A549 (cell line): ENCODE measurements around the gene SPCS3. TPM values are rescaled to one million over a fixed set of nuclear protein-coding genes. Genes with fewer than 3 reads are reported as not detected.
A peak's percentile ranks its signal among the peaks of the same experiment; 100 is the strongest.
"Not testable (repeated sequence)": the region's sequence is repeated elsewhere in the genome, so short reads cannot be mapped to it uniquely, and the experiment has no call there.

Experiments used
- ATAC-seq, 2 experiments: fragments of 200-7000 bp in 1 of 2; fragments of >200 bp in 1 of 2; cut with Nextera tagmentation in 1 of 2; cut with Tn5 transposase in 1 of 2; 3 replicates each; pipeline versions ENCODE4 v1.8.0 to v1.9.1; 2018 to 2020; ENCODE audit warnings: mild to moderate bottlenecking in 1 of 2, moderate library complexity in 1 of 2
- CTCF ChIA-PET: fragments of 300-600 bp; sonication (Branson Sonifier 250); formaldehyde crosslinking; extraction: SDS; loops from one replicate; lab custom pipeline; 2021; ENCODE audit warnings: antibody characterized with exemption, inconsistent platforms; lab: Yijun Ruan, JAX
- POLR2A ChIA-PET: fragments of 350-600 bp; formaldehyde crosslinking; extraction: SDS; loops from one replicate; lab custom pipeline; 2021; ENCODE audit warnings: antibody characterized with exemption, inconsistent platforms; lab: Yijun Ruan, JAX
- DNase-seq, 2 experiments: peaks; one replicate each; pipeline versions ENCODE4 v3.0.0 to v3.0.0-alpha.2; 2011 to 2016; ENCODE audit warnings: low read depth in 1 of 2, low spot score in 1 of 2
- FAIRE-seq: peaks from 2 replicates; lab custom pipeline; 2011; peaks lifted over from hg19 to GRCh38; lab: Jason Lieb, UNC
- H3K27ac ChIP-seq, 2 experiments: fragments of >200 bp; sonication (Bioruptor Twin); formaldehyde crosslinking; 3 replicates each; pipeline ENCODE4 v1.5.1; 2016 to 2017
- H3K4me1 ChIP-seq: fragments of >200 bp; sonication (Bioruptor Twin); formaldehyde crosslinking; 3 replicates; pipeline ENCODE4 v1.6.1; 2016
- H3K4me2 ChIP-seq: fragments of >200 bp; sonication (Bioruptor Twin); formaldehyde crosslinking; 3 replicates; pipeline ENCODE4 v1.6.1; 2016
- H3K4me3 ChIP-seq: fragments of >200 bp; sonication (Bioruptor Twin); formaldehyde crosslinking; 3 replicates; pipeline ENCODE4 v1.5.1; 2016
- H3K9me3 ChIP-seq: fragments of >200 bp; sonication (Bioruptor Twin); formaldehyde crosslinking; 3 replicates; pipeline ENCODE4 v1.6.1; 2016
- BCL3 ChIP-seq: fragments of >200 bp; sonication (Bioruptor Twin); formaldehyde crosslinking; IDR thresholded peaks from 3 replicates; pipeline ENCODE4 v1.6.1; 2016
- BHLHE40 ChIP-seq: IDR thresholded peaks from 2 replicates; pipeline ENCODE4 v1.6.1; 2012; ENCODE audit warnings: low read depth, low read length, inconsistent platforms
- CHD2 ChIP-seq: fragments of 150-350 bp; IDR thresholded peaks from 2 replicates; pipeline ENCODE4 v1.6.1; 2014; ENCODE audit warnings: low read length; ENCODE audit not compliant: partially characterized antibody
- CTCF ChIP-seq: fragments of >200 bp; sonication (Bioruptor Twin); formaldehyde crosslinking; IDR thresholded peaks from 3 replicates; pipeline ENCODE4 v1.5.1; 2016
- ELK1 ChIP-seq: fragments of 150-350 bp; IDR thresholded peaks from 2 replicates; pipeline ENCODE4 v1.6.1; 2014; ENCODE audit warnings: low read depth, mild to moderate bottlenecking, low read length
- GATA3 ChIP-seq: IDR thresholded peaks from 2 replicates; pipeline ENCODE4 v1.6.1; 2012; ENCODE audit warnings: borderline replicate concordance
- HDAC2 ChIP-seq: fragments of 200-600 bp; sonication (generic); IDR thresholded peaks from 2 replicates; pipeline ENCODE4 v1.6.1; 2016
- HMGXB4 ChIP-seq: fragments of 250-450 bp; sonication (Bioruptor Pico); IDR thresholded peaks from 2 replicates; pipeline ENCODE4 v1.5.0; 2021; ENCODE audit warnings: mild to moderate bottlenecking, moderate library complexity, borderline replicate concordance
- HOXB5 ChIP-seq: fragments of 250-450 bp; sonication (Bioruptor Pico); IDR thresholded peaks from 2 replicates; pipeline ENCODE4 v1.5.0; 2020; ENCODE audit warnings: mild to moderate bottlenecking, moderate library complexity
- JUNB ChIP-seq: fragments of >200 bp; sonication (Bioruptor Twin); formaldehyde crosslinking; IDR thresholded peaks from 2 replicates; pipeline ENCODE4 v1.6.1; 2016
- MAFK ChIP-seq: fragments of 450-650 bp; IDR thresholded peaks from 2 replicates; pipeline ENCODE4 v1.6.1; 2014; ENCODE audit not compliant: partially characterized antibody
- MAZ ChIP-seq: fragments of 150-350 bp; IDR thresholded peaks from 2 replicates; pipeline ENCODE4 v1.6.1; 2014; ENCODE audit warnings: antibody characterized with exemption, low read depth, low read length, borderline replicate concordance
- MYC ChIP-seq: IDR thresholded peaks from 2 replicates; pipeline ENCODE4 v1.6.1; 2012; ENCODE audit warnings: mild to moderate bottlenecking, inconsistent platforms, low read length, improper control_type of control experiment, borderline replicate concordance
- NFE2L2 ChIP-seq: fragments of 150-350 bp; conservative IDR thresholded peaks from 2 replicates; pipeline ENCODE4 v1.6.1; 2014; ENCODE audit warnings: low read length
- NR3C1 ChIP-seq: fragments of >200 bp; sonication (Bioruptor Twin); formaldehyde crosslinking; IDR thresholded peaks from 3 replicates; pipeline ENCODE4 v1.6.1; 2017
- PHF8 ChIP-seq: fragments of 200-600 bp; sonication (generic); IDR thresholded peaks from 2 replicates; pipeline ENCODE4 v1.6.1; 2016; ENCODE audit warnings: low read depth, mild to moderate bottlenecking, antibody characterized with exemption, moderate library complexity, borderline replicate concordance
- POLR2AphosphoS2 ChIP-seq: conservative IDR thresholded peaks from 2 replicates; pipeline ENCODE4 v1.6.1; 2012; ENCODE audit warnings: low read length, improper control_type of control experiment, inconsistent platforms
- RNF2 ChIP-seq: fragments of 200-600 bp; sonication (generic); IDR thresholded peaks from 2 replicates; pipeline ENCODE4 v1.6.1; 2016; ENCODE audit warnings: low read depth, mild to moderate bottlenecking, antibody characterized with exemption, moderate library complexity, borderline replicate concordance
- ZFP36 ChIP-seq: fragments of 450-650 bp; IDR thresholded peaks from 2 replicates; pipeline ENCODE4 v1.6.1; 2014; ENCODE audit warnings: borderline replicate concordance; ENCODE audit not compliant: partially characterized antibody
- ZNF302 ChIP-seq: fragments of 250-450 bp; sonication (Bioruptor Pico); IDR thresholded peaks from 2 replicates; pipeline ENCODE4 v1.9.0; 2021; ENCODE audit warnings: inconsistent platforms, mild to moderate bottlenecking, moderate library complexity
- ZSCAN20 ChIP-seq: fragments of 250-450 bp; sonication (Bioruptor Pico); IDR thresholded peaks from 2 replicates; pipeline ENCODE4 v1.8.0; 2022; ENCODE audit warnings: mild to moderate bottlenecking, moderate library complexity
- WGBS: methylation state at CpG from one replicate; pipeline ENCODE4 v1.1.6; 2017; ENCODE audit errors: missing lambda C conversion rate; 5-methylcytosine and 5-hydroxymethylcytosine counted together
- polyA plus RNA-seq, 4 experiments: library from polyadenylated mRNA; depleted of rRNA in 3 of 4; stranded (reverse); fragments of >200 nt; fragmentation: RNase III in 1 of 4; extraction: RNeasy Plus Mini Kit Qiagen cat#74134 plus additional on column Dnase treatment in 1 of 4; gene quantifications; 2 replicates in 3 of 4; 3 replicates in 1 of 4; pipeline ENCODE4 v1.2.3, GENCODE V29; 2011 to 2017

The SPCS3 gene
- polyA plus RNA-seq, 2 of the 4 experiments (the other 2 are of a cell fraction), result 33.2 to 44.5 TPM

GRCh38 chr4:176320976-176321361 is 1.2 kb downstream of the SPCS3 start (continued):
- TF ChIP-seq BCL3, result no peak

- FAIRE-seq, result no peak
- Histone ChIP-seq H3K27ac (peak overlapping the region; percentile 94 to 99; a peak in 2 of 6 replicates), H3K4me3 (peak overlapping the region; percentile 93), H3K4me1 (peaks cover 22% of the 10 kb centered on the region; the same call in 2 of the 3 replicates), H3K9me3 (no peaks in the 10 kb centered on the region), H3K4me2 (peak overlapping the region; percentile 87)
- CTCF ChIA-PET, result interaction anchor here (0.7 kb wide), 1 partner anchor 33 kb away, joined by 3 read pairs; no protein-coding TSS in a partner anchor
- WGBS, result 53% methylated on average over 5 of the region's 5 CpGs
- ATAC-seq, result no peak
- TF ChIP-seq JUNB (no peak), NR3C1 (no peak), NFE2L2 (no peak), POLR2AphosphoS2 (no peak), MAFK (no peak)
- POLR2A ChIA-PET, result no interaction called here
- no peak for DNase-seq
Observed at GRCh38 chr4:176321589-176321988, 1.8 kb downstream of the SPCS3 start.

- no peak overlapping the region for H3K4me3 ChIP-seq
- H3K4me2 ChIP-seq, result peak overlapping the region; percentile 87; the same call in 2 of the 3 replicates
- no peaks in the 10 kb centered on the region for H3K9me3 ChIP-seq
- FAIRE-seq (no peak), ATAC-seq (no peak), DNase-seq (no peak)
- 88% methylated on average over 3 of the region's 3 CpGs for WGBS
- ChIA-PET POLR2A (no interaction called here), CTCF (interaction anchor here (0.6 kb wide), 1 partner anchor 126 kb away, joined by 3 read pairs; no protein-coding TSS in a partner anchor)
- H3K4me1 ChIP-seq, result peaks cover 22% of the 10 kb centered on the region; the same call in 2 of the 3 replicates
- TF ChIP-seq ZFP36 (no peak), RNF2 (no peak), JUNB (no peak), NR3C1 (no peak), NFE2L2 (no peak), BHLHE40 (no peak), HDAC2 (no peak), HOXB5 (no peak), HMGXB4 (CRISPR knock-in tag) (no peak), ZNF302 (CRISPR knock-in tag) (no peak)
- H3K27ac ChIP-seq, result no peak overlapping the region
Observed at GRCh38 chr4:176323511-176324160, 3.9 kb downstream of the SPCS3 start.

GRCh38 chr4:176324876-176325275 is 5.1 kb downstream of the SPCS3 start:
- CTCF ChIA-PET, result interaction anchor here (0.6 to 2.5 kb wide), 3 partner anchors 16 to 19 kb away, joined by 3 to 9 read pairs (median 3); no protein-coding TSS in a partner anchor
- 94% methylated on average over 8 of the region's 8 CpGs for WGBS
- H3K9me3 ChIP-seq, ATAC-seq, POLR2A ChIA-PET, H3K4me2 ChIP-seq, H3K4me3 ChIP-seq, DNase-seq, H3K27ac ChIP-seq, FAIRE-seq: not testable (repeated sequence)
- peaks cover 18% of the 10 kb centered on the region; the same call in 2 of the 3 replicates for H3K4me1 ChIP-seq

GRCh38 chr4:176333076-176333475 is 13.3 kb downstream of the SPCS3 start:
- WGBS, result 97% methylated on average over 3 of the region's 3 CpGs
- CTCF ChIA-PET, result interaction anchor here (1.8 to 2.2 kb wide), 2 partner anchors 8 to 9 kb away, joined by 4 to 15 read pairs; no protein-coding TSS in a partner anchor
- H3K4me2 ChIP-seq, result no peak overlapping the region
- POLR2A ChIA-PET, result no interaction called here
- no peaks in the 10 kb centered on the region for H3K4me1 ChIP-seq
- no peak for DNase-seq
- H3K9me3 ChIP-seq, result no peaks in the 10 kb centered on the region
- no peak overlapping the region for H3K4me3 ChIP-seq
- no peak; a peak in 1 of 6 replicates for ATAC-seq
- no peak overlapping the region for H3K27ac ChIP-seq
- FAIRE-seq, result no peak
- TF ChIP-seq BHLHE40 (no peak), ZSCAN20 (CRISPR knock-in tag) (no peak), GATA3 (no peak), MAZ (no peak), PHF8 (no peak), CTCF (no peak), NR3C1 (no peak), CHD2 (no peak), MYC (no peak), ELK1 (no peak)
